HG03469 (cell line): Measurements from ENCODE around the gene HAP1.
"Not testable (repeated sequence)": the region's sequence is repeated elsewhere in the genome, so short reads cannot be mapped to it uniquely, and the experiment has no call there.

Experiments used
- ATAC-seq: cut with Tn5 transposase; IDR thresholded peaks from one replicate; pipeline ENCODE4 v1.9.1; 2021; ENCODE audit warnings: mild to moderate bottlenecking, moderate library complexity, moderate number of reproducible peaks; ENCODE audit not compliant: unreplicated experiment

HAP1 gene

DNA sequence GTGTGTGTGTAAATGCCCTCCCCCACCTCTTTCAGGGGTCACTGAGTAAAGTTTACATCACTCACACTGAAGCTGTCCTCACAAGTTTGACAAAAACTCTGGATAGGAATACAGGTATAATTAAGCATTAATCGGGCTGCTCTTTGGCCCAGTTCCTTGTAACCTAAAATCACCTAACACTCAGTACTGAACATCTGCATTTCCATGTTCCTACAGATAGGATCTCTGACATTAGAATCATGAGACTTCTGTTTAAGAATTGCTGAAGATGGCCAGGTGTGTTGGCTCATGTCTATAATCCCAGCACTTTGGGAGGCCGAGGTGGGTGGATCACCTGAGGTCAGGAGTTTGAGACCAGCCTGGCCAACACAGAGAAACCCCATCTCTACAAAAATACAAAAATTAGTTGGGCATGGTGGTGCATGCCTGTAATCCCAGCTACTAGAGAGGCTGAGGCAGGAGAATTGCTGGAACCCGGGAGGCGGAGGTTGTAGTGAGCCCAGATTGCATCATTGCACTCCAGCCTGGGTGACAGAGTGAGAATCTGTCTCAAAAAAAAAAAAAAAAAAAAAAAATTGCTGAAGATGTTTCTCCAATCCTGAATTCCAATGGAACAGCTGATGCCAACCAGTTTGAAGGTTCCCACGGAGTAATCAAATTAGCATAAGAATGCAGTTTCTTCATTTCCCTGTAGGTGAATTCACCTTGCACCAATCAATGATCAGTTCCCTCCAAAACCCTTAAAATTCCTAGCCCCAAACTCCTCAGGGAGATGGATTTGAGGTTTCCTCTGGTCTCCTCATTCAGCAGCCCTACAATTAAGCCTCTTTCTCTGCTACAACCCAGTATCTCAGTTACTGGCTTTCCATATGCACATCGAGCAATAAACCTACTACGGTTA is 59.0 kb downstream of the HAP1 start:
- ATAC-seq: not testable (repeated sequence)
